ENCODE measurements around the gene DUSP6.
A peak's percentile ranks its signal among the peaks of the same experiment; 100 is the strongest.

DUSP6 gene, protein sequence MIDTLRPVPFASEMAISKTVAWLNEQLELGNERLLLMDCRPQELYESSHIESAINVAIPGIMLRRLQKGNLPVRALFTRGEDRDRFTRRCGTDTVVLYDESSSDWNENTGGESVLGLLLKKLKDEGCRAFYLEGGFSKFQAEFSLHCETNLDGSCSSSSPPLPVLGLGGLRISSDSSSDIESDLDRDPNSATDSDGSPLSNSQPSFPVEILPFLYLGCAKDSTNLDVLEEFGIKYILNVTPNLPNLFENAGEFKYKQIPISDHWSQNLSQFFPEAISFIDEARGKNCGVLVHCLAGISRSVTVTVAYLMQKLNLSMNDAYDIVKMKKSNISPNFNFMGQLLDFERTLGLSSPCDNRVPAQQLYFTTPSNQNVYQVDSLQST

GRCh38 chr12:89352492-89353187 is at the start of gene DUSP6:
TSS of gene DUSP6 (minus strand) at chr12:89352501. CDS start at chr12:89352039, 462 bp downstream.
- DNase-seq (ENCODE audit: low spot score) = peak; percentile 91

DNA sequence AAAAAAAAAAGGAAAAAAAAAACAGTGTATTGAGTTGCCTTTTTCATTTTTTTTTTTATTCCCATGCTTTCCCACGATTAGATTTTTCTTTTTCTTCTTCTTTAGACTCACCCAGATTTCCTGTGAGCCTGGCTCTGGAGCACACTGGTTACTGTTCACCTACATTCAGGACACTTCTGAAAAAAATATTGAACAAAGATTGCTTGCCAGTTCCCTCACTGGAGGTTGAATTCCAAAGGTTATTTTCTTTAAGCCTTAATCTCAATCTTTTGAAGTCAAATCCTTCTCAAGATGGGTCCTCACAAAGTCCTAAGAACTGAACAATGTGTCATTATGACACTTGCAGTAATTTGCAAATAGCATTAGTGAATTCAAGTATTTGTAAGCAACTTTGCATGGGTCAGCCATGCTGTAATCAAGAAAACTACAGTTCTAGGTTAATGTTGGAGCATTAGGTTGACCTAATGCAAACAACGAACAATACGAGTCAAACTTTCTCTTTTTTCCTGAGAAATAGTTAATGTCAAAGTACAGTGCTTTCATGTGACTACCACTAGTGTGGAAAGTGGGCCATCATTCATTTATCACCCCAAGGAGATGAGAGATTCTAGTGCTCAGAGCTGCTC is 49.2 kb upstream of the DUSP6 start:
- DNase-seq (ENCODE audit: low spot score) = no peak

GRCh38 chr12:89400415-89400814 is 48.1 kb upstream of the DUSP6 start:
- no peak for DNase-seq (ENCODE audit: low spot score)

GRCh38 chr12:89395712-89396111 is 43.4 kb upstream of the DUSP6 start:
- no peak for DNase-seq (ENCODE audit: low spot score)

GRCh38 chr12:89393551-89394121 is 41.3 kb upstream of the DUSP6 start:
- DNase-seq (ENCODE audit: low spot score) = no peak

DNA sequence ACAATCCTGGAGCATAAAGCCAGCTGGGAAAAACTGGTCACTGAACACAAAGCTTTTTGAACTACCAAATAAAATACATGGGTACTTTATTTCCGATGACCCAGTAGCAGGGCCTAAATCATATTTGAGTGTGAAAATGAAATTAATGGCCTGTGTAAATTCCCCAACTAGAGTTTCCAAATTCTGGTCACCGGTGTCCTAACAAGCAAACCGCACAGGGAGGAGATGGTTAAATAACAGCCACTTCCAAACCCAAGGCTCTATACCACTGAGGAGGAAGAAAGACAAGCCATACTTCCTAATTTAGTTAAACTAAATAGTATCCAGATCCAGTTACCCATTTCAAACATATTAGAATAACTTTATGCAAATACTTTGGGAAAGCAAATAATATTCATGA is 40.1 kb upstream of the DUSP6 start:
- no peak for DNase-seq (ENCODE audit: low spot score)

- DNase-seq (ENCODE audit: low spot score) = no peak
Measured at GRCh38 chr12:89391726-89392336, 39.5 kb upstream of the DUSP6 start.

DNA sequence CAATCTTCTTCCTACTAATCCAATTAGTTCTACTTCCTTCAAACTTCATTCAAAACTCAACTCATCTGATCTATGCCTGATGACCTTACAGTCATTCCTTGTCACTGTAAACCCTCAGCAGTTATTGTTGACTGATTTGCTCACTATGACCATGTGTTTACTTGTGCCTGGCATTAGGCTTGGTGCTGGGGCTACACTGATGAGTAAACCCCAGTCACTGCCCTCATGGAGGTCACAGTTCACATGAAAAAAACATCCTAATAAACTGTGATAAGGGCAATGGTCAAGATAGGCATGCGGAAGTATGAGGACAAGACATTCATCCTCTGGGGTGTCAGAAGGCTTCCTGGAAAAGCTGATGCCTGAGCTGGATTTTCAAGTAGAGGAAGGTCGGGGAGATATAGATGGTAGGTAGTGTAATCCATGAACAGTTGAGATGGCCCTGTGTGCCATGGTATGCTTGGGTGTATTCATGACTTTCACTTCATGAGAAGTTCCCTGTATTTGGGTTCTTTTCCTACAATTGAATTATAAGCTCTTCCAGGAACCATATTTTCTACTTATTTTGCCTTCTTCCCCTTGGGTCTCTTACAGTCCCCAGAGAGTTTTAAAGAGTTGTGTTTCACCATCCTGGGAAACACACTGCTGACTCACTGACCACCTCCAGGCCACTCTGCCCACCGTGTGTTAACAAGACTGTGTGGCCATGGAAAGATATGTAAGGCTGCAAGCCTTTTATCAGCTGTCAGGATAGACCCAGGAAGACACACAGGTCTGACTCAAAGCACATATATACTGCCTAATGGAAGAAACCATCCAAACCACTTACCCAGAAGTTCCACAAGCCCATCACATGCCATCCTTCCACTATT is 38.7 kb upstream of the DUSP6 start:
- no peak for DNase-seq (ENCODE audit: low spot score)

DNA sequence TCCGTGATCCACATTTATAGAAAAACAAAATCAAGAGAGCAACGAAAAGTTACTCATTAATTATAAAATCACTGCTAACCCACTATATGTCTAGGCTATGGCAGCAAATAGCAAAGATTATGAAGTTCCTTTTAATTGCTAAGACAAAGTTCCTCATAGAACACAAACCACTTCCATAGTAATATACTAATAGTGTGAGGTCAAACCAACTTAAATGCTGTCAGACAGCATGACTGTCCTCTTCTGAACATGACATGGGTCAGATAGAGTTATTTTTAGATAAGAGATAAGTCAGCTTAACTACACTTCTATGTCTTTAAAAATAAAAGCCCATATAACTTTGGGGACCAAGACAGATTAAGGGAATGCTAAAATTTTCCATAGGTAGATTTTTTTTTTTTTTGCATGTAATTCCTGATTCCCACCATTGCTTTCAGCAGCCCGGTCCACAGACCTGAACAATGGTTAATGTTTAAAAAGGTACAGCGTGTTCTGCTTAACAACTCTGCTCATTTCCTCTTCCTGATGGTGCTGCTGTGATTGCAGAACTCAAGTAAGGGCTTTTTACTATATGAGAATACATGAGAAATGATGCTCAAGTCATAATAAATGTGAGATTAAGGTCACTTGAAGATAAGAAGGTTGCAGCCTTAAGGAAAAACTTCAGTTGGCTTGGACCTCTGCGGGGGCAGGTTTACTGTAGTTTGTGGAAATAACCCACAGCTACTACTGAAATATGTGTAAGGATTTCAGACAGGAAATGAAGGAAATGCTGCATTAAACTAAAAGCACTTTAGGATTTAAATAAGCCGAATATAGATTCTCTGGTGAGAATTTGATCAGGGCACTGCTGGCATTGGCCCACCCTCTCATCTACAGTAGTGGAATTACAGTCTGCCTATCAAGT is 37.7 kb upstream of the DUSP6 start:
- no peak for DNase-seq (ENCODE audit: low spot score)

DNA sequence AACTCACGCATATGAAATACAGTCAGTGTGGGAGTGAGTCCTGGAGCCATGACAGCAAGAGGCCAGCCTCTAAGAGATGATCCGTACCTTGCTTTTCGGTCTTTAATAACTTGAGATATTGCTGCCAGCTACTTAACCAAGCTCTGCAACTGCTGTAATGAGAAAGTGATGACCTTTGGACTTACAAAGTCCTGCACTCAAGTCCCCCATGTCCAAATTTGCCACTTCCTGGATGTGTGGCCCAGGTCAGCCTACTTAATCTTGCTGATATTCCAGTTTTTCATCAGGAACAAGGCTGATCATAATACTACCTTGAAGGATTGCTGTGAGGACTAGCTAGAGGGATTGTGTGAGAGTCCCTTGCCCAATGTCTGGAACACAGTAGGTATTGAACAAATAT is 33.8 kb upstream of the DUSP6 start:
- DNase-seq (ENCODE audit: low spot score) = no peak

DNA sequence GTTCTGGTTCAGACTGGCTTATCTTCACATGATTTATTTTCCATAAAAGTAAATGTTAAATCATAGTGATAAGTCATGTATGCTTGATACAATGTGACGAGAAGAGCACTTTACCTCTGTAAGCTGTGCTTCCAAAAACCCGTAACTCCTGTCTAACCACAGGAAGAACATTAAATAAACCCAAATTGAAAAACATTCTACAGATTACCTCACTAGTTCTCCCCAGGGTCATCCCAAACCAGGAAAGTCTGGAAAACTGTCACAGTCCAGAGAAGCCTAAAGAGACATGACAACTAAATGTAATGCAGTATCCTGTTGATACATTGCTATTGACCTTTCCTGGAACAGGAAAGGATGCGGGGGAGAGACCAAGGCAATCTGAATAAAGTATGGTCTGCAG is 32.5 kb upstream of the DUSP6 start:
- no peak for DNase-seq (ENCODE audit: low spot score)

GRCh38 chr12:89384050-89384758 is 31.9 kb upstream of the DUSP6 start:
- DNase-seq (ENCODE audit: low spot score) = no peak

DNA sequence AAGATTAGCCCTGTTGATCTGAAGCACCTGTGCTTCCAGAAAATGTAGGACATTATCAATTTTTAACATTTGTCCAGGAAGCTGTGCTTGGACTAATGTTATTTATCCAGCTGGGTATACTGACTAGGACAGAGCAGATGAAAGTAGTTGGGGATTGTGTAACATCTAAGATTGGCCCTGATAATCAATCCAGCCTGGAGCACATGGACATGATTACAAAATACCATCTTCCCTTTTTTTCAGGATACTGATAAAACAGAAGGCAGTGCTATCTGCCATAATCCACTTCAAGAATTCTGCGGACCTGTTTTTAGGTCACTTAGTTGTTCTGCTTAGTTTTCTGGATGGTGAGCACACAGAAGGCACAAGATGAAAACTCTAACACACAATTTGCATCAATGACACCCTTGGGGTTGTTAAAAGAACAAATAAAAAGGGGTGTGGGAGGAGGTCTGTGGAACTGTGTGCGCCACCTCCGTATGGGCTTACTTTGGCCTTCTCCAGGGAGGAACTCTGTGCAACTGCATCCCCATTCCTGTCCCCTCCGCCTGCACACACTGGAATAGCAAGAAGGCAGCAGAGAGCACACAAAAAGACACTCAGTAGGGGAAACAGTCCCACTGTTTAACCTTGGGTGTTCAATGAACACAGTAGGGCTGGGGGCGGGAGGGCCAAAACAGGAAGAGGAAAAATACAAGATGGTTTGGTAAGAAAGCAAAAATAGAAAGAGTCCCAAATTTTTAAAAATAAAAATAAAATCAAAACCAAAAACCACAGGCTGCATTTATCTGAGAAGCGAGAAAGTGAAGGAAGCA is 31.1 kb upstream of the DUSP6 start:
- DNase-seq (ENCODE audit: low spot score) = no peak

DNA sequence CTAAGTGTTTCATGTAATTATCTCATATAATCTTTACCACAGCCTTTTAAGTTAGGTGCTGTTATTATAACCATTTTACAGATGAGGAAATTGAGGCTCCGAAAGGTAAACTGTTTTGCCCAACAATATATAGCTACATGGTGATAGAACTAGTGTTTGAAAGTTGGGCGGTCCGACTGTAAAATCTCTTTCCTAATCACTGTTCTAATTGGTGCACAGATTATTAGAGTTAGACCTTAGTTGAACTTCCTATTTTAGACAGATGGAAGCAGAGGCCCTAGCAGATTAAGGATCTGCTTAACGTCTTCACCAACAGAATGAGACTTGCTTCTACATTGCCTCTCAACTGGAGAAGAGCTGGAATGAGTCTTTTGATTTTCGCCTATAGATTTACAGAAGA is 30.0 kb upstream of the DUSP6 start:
- no peak for DNase-seq (ENCODE audit: low spot score)

DNA sequence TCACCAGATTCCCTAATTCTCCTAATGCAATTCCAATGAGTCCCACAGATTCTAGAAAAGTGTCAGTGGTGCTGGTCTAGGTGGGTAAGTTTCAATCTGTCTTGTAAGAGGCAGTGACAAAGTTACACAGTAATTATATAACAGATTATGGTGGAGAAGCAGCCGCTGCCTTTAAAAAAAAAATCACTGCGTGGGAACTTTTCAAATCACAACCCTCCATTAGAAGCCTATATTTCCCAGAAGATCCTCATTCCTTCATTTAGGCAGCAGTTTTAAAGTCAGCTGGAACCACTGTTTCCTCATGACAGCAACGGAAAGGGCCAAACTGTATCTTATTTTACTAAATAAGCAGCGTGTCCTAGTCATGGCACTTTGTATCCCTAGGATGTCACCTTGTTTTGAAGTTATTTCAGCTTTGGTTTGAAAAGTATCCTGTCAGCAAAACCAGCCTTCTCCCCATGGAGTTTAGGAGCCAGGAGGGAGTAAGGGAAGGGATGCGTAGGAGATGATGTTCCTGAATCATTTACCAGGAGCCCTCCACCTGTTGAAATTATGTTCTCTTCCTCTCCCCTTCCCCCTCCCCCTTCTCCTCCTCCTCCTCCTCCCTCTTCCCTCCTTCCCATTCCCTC is 27.7 kb upstream of the DUSP6 start:
- DNase-seq (ENCODE audit: low spot score) = no peak

DNA sequence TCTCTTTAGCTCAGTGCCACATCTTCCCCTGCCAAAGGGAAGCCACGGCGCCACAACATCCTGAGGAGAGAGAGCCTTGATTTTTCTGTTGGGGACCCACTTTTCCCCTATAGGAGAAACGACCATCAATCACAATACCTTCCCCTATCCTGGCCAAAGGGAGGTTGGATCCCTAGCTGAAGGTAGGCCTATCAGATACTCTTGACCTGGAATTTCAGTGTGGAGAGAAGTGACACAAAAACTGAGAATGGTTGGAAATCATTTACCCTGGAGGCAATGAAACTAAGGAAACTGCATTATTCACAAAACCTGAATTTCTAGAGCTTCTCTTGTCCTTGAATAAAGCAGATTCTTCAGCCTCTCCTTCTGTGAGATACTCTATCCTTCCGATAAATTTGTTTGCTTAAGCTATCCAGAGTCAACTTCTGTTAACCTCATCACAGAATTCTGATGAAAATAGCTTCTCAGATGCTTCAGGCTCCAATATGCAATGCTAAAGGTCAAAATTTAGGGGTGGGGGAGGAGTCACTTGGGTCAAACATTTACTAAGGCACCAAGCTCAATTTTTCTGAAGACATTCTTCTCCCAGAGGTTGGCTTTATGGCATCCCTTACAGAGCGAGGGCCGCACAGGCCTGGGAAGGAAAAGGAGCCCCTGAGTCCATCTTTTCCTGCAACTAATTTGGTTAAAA is 27.0 kb upstream of the DUSP6 start:
- DNase-seq (ENCODE audit: low spot score) = no peak

DNA sequence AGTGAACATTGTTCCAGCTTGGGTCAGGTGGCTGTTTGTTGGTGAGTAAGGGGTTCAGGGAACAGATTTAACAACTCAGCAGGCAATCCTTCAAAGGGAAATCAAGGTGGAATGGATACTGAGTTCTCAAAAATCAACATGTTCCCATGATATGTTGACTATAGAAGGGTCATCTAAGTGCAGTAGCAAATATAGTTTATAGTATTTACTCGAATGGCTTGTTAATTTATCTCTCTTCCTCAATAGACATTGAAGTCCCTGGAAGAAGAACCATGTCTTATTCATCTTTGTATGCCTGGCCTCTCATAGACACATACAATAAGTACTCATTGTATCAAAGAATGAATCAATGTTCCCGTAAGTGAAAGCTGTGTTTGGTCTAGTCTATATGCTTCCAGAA is 24.5 kb upstream of the DUSP6 start:
- no peak for DNase-seq (ENCODE audit: low spot score)

DNA sequence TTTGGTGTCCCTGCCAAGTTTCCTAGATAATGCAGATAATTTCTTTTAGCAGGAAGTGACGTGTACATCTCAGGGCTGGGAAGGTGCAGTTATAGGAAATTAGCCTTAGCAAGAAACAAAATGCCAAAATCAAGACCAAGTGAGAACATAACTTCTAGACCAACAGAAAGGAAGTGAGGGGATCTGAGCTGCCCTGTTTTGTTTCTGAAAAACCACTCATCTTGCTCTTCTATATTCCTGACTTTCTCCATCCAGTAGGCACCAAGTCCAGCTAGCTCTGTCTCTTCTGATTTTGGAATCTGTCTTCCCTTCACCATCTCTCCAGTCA is 23.9 kb upstream of the DUSP6 start:
- DNase-seq (ENCODE audit: low spot score) = no peak
